Dendritic cell treated with granulocyte-macrophage colony-stimulating factor and Interleukin-4, amounts not matched to agents 40 ng/mL and 50 ng/mL, for 4 days (primary cell): ENCODE data around the gene NMRAL1.

Experiments
- H3K27ac Mint-ChIP-seq: one replicate; pipeline ENCODE4 v1.8.0; 2022; ENCODE audit warnings: mild to moderate bottlenecking, mixed read lengths
- H3K27me3 Mint-ChIP-seq: one replicate; pipeline ENCODE4 v1.8.0; 2022; ENCODE audit warnings: mild to moderate bottlenecking, mixed read lengths
- H3K36me3 Mint-ChIP-seq: one replicate; pipeline ENCODE4 v1.8.0; 2022; ENCODE audit warnings: low read depth, mixed read lengths
- H3K4me1 Mint-ChIP-seq: one replicate; pipeline ENCODE4 v1.8.0; 2022; ENCODE audit warnings: low read depth, mixed read lengths
- H3K4me3 Mint-ChIP-seq: one replicate; pipeline ENCODE4 v1.8.0; 2022; ENCODE audit warnings: mild to moderate bottlenecking, moderate library complexity, mixed read lengths
- H3K9me3 Mint-ChIP-seq: one replicate; pipeline ENCODE4 v1.8.0; 2022; ENCODE audit warnings: mixed read lengths
- intact Hi-C: fragments of 100-400 bp; cut with micrococcal nuclease; formaldehyde crosslinking; loops from one replicate; pipeline ENCODE4 v1.15.0; 2022

Gene NMRAL1

GRCh38 chr16:4474192-4474961 is at the start of gene NMRAL1:
NMRAL1 (minus strand) TSS chr16:4474625; CDS start chr16:4474132, 493 bp downstream.
- Mint-ChIP-seq H3K36me3 (peaks cover 24% of the 10 kb centered on the region), H3K9me3 (no peaks in the 10 kb centered on the region), H3K27me3 (no peaks in the 10 kb centered on the region), H3K4me3 (peak within 1 kb of the TSS; percentile 83), H3K4me1 (peaks cover 36% of the 10 kb centered on the region), H3K27ac (peak within 1 kb of the TSS; percentile 85)
- intact Hi-C loops: no loop called here

DNA sequence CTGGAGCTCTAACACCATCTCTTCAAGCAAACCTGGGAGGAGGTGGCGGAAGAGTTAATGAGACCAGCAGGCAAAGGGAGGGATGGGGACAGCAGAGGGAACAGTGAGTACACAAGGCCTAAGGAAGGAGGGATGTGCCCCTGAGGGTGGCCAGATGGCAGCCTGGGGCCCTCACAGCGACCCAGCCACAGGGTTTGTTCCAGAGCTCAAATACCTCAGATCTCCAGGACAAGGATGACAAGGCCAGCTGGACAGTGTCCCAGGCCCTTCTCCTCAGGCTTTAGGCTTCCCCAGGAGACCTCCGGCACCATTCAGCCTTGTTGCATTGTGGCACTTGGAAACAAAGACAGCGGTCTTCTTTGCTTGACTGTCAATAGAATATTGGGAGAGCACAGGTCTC is 49.3 kb upstream of the NMRAL1 start:
- Mint-ChIP-seq H3K36me3 (peaks cover 30% of the 10 kb centered on the region), H3K4me3 (no peak overlapping the region), H3K27ac (peak overlapping the region; percentile 67), H3K4me1 (peaks cover 73% of the 10 kb centered on the region), H3K9me3 (no peaks in the 10 kb centered on the region), H3K27me3 (no peaks in the 10 kb centered on the region)
- intact Hi-C loops: no loop called here

GRCh38 chr16:4522051-4522581 is 47.7 kb upstream of the NMRAL1 start:
- no peaks in the 10 kb centered on the region for H3K27me3 Mint-ChIP-seq
- no peak overlapping the region for H3K4me3 Mint-ChIP-seq
- H3K9me3 Mint-ChIP-seq: no peaks in the 10 kb centered on the region
- H3K36me3 Mint-ChIP-seq: peaks cover 37% of the 10 kb centered on the region
- intact Hi-C loops: no loop called here
- no peak overlapping the region for H3K27ac Mint-ChIP-seq
- H3K4me1 Mint-ChIP-seq: peaks cover 76% of the 10 kb centered on the region

GRCh38 chr16:4520913-4521312 is 46.5 kb upstream of the NMRAL1 start:
- H3K4me1 Mint-ChIP-seq: peaks cover 78% of the 10 kb centered on the region
- H3K27ac Mint-ChIP-seq: no peak overlapping the region

GRCh38 chr16:4519274-4520058 is 45.0 kb upstream of the NMRAL1 start:
- Mint-ChIP-seq H3K4me1 (peaks cover 81% of the 10 kb centered on the region), H3K9me3 (no peaks in the 10 kb centered on the region), H3K27me3 (no peaks in the 10 kb centered on the region), H3K4me3 (no peak overlapping the region), H3K27ac (no peak overlapping the region), H3K36me3 (peaks cover 37% of the 10 kb centered on the region)
- intact Hi-C loops: loop anchor here (10.0 kb wide), 1 partner anchor 145 kb away; no protein-coding TSS in a partner anchor

More at GRCh38 chr16:4520913-4521312, 46.5 kb upstream of the NMRAL1 start:
- H3K36me3 Mint-ChIP-seq: peaks cover 37% of the 10 kb centered on the region
- H3K27me3 Mint-ChIP-seq: no peaks in the 10 kb centered on the region
- H3K4me3 Mint-ChIP-seq: no peak overlapping the region
- intact Hi-C loops: no loop called here
- H3K9me3 Mint-ChIP-seq: no peaks in the 10 kb centered on the region

DNA sequence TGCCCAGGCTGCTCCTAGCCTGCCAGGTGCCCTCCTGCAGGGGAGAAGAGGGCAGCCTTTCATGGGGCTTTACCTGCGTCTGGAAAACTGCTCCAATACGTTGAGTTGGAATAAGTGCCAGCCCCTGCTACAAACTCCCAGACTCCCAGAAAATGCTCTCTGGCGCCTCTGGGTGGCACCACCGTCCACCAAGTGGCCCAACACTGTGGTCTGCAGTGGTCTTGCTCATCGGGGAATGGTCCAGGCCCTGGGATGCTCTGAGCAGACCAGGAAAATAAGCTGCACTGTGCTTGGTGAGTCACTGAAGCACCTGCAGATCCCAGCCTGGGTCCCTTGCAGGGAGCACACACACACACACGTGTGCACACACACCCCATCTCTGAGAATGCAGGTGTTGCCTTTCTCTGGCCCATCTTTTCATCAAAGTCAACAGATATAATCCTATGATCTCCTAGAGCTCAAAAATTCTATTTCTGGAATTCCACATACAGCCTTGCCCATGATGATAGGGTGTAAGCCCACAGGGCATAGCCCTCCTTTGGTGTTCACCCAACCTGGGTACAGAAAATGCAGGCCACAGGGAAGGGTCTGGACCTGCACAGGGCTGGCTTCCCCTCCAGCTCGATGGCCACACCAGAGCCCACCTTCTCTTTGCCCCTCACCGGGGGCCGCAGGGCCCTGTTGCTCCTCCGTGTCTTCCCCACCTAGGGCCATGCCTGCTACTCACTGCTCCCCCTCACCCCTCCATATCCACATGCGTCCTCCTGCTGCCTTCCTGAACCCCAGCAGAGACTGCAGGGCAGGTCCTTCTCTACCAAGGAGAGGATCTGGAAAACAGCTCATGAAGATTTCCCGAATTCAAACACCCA is 43.6 kb upstream of the NMRAL1 start:
- no peaks in the 10 kb centered on the region for H3K27me3 Mint-ChIP-seq
- intact Hi-C loops: loop anchor here (10.0 kb wide), 1 partner anchor 147 kb away; no protein-coding TSS in a partner anchor
- H3K36me3 Mint-ChIP-seq: peaks cover 38% of the 10 kb centered on the region
- H3K9me3 Mint-ChIP-seq: no peaks in the 10 kb centered on the region
- no peak overlapping the region for H3K27ac Mint-ChIP-seq
- H3K4me1 Mint-ChIP-seq: peaks cover 81% of the 10 kb centered on the region
- no peak overlapping the region for H3K4me3 Mint-ChIP-seq

GRCh38 chr16:4515611-4516233 is 41.3 kb upstream of the NMRAL1 start:
- H3K27me3 Mint-ChIP-seq: no peaks in the 10 kb centered on the region
- peaks cover 45% of the 10 kb centered on the region for H3K36me3 Mint-ChIP-seq
- peak overlapping the region; percentile 60 for H3K4me3 Mint-ChIP-seq
- peaks cover 92% of the 10 kb centered on the region for H3K4me1 Mint-ChIP-seq
- H3K9me3 Mint-ChIP-seq: no peaks in the 10 kb centered on the region
- peak overlapping the region; percentile 89 for H3K27ac Mint-ChIP-seq
- intact Hi-C loops: loop anchor here (10.0 kb wide), 1 partner anchor 149 kb away; no protein-coding TSS in a partner anchor

DNA sequence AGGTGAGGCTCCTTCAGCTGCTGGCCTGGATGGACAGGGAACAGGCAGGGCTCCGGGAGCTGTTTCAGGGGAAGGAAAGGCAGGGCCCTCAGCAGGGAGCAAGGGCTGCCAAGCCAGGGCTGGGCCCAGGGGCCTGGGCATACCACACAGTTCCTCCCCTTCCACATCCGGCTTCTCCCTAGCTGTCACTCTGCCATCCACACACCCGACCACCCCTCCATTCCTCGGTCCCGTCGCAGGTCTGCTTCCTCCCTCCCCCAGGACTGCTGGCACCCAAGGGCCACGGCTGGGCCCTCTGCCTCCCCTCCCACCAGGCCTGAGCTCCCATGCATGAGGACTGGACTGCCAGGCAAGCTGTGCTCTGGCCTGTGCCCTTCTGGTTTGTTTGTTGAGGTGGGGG is 40.2 kb upstream of the NMRAL1 start:
- no peaks in the 10 kb centered on the region for H3K27me3 Mint-ChIP-seq
- H3K4me1 Mint-ChIP-seq: peaks cover 92% of the 10 kb centered on the region
- H3K36me3 Mint-ChIP-seq: peaks cover 55% of the 10 kb centered on the region
- intact Hi-C loops: loop anchor here (10.0 kb wide), 1 partner anchor 150 kb away; no protein-coding TSS in a partner anchor
- H3K9me3 Mint-ChIP-seq: no peaks in the 10 kb centered on the region
- H3K4me3 Mint-ChIP-seq: peak overlapping the region; percentile 60
- H3K27ac Mint-ChIP-seq: peak overlapping the region; percentile 89

- no peak overlapping the region for H3K4me3 Mint-ChIP-seq
- no peaks in the 10 kb centered on the region for H3K27me3 Mint-ChIP-seq
- intact Hi-C loops: loop anchor here (10.0 kb wide), 1 partner anchor 151 kb away; no protein-coding TSS in a partner anchor
- H3K36me3 Mint-ChIP-seq: peaks cover 63% of the 10 kb centered on the region
- H3K27ac Mint-ChIP-seq: peak overlapping the region; percentile 89
- peaks cover 87% of the 10 kb centered on the region for H3K4me1 Mint-ChIP-seq
- H3K9me3 Mint-ChIP-seq: no peaks in the 10 kb centered on the region
Observed at GRCh38 chr16:4513881-4514280, 39.5 kb upstream of the NMRAL1 start.

GRCh38 chr16:4513086-4513860 is 38.8 kb upstream of the NMRAL1 start:
- peaks cover 82% of the 10 kb centered on the region for H3K4me1 Mint-ChIP-seq
- peaks cover 64% of the 10 kb centered on the region for H3K36me3 Mint-ChIP-seq
- intact Hi-C loops: loop anchor here (10.0 kb wide), 1 partner anchor 152 kb away; no protein-coding TSS in a partner anchor

GRCh38 chr16:4512473-4512872 is 38.0 kb upstream of the NMRAL1 start:
- Mint-ChIP-seq H3K27ac (peak overlapping the region; percentile 89), H3K4me1 (peaks cover 81% of the 10 kb centered on the region), H3K36me3 (peaks cover 70% of the 10 kb centered on the region), H3K9me3 (no peaks in the 10 kb centered on the region), H3K27me3 (no peaks in the 10 kb centered on the region), H3K4me3 (no peak overlapping the region)
- intact Hi-C loops: loop anchor here (10.0 kb wide), 1 partner anchor 152 kb away; no protein-coding TSS in a partner anchor

More at GRCh38 chr16:4513086-4513860, 38.8 kb upstream of the NMRAL1 start:
- peak overlapping the region; percentile 89 for H3K27ac Mint-ChIP-seq
- no peaks in the 10 kb centered on the region for H3K9me3 Mint-ChIP-seq
- H3K27me3 Mint-ChIP-seq: no peaks in the 10 kb centered on the region
- H3K4me3 Mint-ChIP-seq: no peak overlapping the region

- Mint-ChIP-seq H3K4me3 (peak overlapping the region; percentile 10), H3K27ac (peak overlapping the region; percentile 89), H3K4me1 (peaks cover 76% of the 10 kb centered on the region), H3K9me3 (no peaks in the 10 kb centered on the region), H3K27me3 (no peaks in the 10 kb centered on the region), H3K36me3 (peaks cover 79% of the 10 kb centered on the region)
- intact Hi-C loops: loop anchor here (10.0 kb wide), 1 partner anchor 153 kb away; no protein-coding TSS in a partner anchor
Observed at GRCh38 chr16:4511441-4512082, 37.1 kb upstream of the NMRAL1 start.
